ENCODE data around the gene PROSER3. TPM values are rescaled to one million over a fixed set of nuclear protein-coding genes. Genes with fewer than 3 reads are reported as not detected.

The PROSER3 gene
- total and polyA plus RNA-seq, 2 of the 13 experiments (the other 11 are each of a cell fraction or from before 2014, with no cell fraction given), result 5.1 to 5.7 TPM

DNA sequence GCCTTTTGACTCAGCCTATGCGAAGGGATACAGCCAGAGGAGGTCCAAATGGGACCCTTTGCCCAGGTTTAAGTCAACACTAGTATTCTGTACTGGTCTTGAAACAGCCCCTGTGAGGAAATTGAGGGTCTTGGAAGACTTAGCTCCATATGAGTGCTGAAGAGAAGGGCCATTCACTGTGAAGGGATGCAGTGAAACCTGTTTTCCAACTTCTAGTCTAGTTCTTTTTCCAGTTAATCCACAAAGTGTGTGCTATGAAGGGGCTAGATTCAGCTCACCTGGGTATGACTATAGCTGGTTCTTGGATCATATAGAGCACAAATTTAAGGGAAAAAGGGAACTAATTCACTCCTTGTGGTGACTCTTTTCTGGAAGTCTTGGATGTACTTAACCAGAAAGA, 49.6 kb upstream of the PROSER3 start (continued):
- TF ChIP-seq, protein P1, sequence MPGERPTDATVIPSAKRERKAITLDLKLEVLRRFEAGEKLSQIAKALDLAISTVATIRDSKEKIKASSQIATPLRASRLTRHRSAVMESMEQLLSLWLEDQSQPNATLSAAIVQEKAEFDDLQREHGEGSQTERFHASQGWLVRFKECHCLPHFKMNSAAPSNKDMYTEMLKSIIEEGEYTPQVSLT (CRISPR knock-in tag; IDR thresholded peaks at IDR 0.05; ENCODE audit: borderline replicate concordance, low read depth), result no peak
- TF ChIP-seq, protein P2, sequence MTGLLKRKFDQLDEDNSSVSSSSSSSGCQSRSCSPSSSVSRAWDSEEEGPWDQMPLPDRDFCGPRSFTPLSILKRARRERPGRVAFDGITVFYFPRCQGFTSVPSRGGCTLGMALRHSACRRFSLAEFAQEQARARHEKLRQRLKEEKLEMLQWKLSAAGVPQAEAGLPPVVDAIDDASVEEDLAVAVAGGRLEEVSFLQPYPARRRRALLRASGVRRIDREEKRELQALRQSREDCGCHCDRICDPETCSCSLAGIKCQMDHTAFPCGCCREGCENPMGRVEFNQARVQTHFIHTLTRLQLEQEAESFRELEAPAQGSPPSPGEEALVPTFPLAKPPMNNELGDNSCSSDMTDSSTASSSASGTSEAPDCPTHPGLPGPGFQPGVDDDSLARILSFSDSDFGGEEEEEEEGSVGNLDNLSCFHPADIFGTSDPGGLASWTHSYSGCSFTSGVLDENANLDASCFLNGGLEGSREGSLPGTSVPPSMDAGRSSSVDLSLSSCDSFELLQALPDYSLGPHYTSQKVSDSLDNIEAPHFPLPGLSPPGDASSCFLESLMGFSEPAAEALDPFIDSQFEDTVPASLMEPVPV (CRISPR knock-in tag; IDR thresholded peaks at IDR 0.05), result no peak
- TF ChIP-seq KDM1A (CRISPR knock-in tag; IDR thresholded peaks at IDR 0.05), result no peak
- TF ChIP-seq, protein P3, sequence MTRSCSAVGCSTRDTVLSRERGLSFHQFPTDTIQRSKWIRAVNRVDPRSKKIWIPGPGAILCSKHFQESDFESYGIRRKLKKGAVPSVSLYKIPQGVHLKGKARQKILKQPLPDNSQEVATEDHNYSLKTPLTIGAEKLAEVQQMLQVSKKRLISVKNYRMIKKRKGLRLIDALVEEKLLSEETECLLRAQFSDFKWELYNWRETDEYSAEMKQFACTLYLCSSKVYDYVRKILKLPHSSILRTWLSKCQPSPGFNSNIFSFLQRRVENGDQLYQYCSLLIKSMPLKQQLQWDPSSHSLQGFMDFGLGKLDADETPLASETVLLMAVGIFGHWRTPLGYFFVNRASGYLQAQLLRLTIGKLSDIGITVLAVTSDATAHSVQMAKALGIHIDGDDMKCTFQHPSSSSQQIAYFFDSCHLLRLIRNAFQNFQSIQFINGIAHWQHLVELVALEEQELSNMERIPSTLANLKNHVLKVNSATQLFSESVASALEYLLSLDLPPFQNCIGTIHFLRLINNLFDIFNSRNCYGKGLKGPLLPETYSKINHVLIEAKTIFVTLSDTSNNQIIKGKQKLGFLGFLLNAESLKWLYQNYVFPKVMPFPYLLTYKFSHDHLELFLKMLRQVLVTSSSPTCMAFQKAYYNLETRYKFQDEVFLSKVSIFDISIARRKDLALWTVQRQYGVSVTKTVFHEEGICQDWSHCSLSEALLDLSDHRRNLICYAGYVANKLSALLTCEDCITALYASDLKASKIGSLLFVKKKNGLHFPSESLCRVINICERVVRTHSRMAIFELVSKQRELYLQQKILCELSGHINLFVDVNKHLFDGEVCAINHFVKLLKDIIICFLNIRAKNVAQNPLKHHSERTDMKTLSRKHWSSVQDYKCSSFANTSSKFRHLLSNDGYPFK (CRISPR knock-in tag; IDR thresholded peaks at IDR 0.05; ENCODE audit: borderline replicate concordance), result no peak

DNA sequence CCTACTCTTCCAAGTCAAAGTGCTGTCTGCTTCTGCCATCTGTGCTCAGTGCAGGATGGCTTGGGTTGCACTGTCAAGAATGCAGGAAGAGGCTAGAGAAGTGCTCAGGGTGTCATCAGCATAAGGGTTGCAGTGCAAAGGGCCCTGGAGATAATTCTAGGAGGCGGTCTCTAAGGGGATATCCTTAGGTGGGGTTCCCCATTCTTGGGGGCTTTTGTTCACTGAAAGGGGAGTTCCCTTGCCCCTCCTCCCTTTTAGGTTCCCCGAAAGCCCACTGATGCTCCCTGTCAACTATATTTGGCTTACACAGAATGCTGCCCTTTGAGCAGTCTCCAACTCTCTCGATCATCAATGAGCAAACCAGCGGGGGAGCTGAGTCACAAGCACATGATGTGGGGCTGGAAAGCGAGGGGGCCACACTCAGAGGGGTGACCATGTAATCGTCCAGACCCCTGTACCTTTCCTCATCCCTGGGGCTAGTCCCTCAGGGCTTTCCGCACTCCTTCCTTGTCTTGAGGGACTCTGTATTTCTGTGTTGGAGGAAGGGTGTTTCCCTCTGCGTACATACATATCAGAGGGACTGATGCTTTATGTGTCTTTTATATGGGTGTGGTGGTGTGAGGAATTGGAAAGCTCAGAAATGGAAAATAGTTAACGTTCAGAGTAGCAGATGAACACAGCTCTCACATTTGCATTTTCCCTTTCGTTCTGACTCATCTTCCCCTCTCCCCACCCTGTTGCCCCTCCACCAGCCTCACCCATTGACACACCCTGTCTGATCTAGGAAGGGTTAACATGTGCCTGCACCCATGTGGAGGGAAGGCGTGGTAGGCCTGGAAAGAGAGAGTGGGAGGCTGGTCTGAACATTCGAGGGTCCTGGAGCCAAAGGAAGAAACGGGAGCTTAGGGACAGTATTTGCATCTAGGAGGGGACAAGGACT, 46.9 kb upstream of the PROSER3 start:
- ChIA-PET CTCF (ENCODE audit: low intra/inter-chr PET ratio, low total read pairs) (no interaction called here), POLR2A (interaction anchor here (5.0 kb wide), 1 partner anchor 8 kb away, joined by 23 read pairs; no protein-coding TSS in a partner anchor)
- BruUV-seq (replicated peaks), result no TSS peak
- Histone ChIP-seq H3K4me3 (replicated peaks in 1 of 3; ENCODE audit: insufficient read depth in 1 of 3, low read depth in 2 of 3, low read length in 3 of 3) (no peak overlapping the region), H3K9me3 (ENCODE audit: low read length) (no peaks in the 10 kb centered on the region), H3K4me1 (ENCODE audit: insufficient read depth, low read length) (peaks cover 21% of the 10 kb centered on the region), H3K27me3 (ENCODE audit: control insufficient read depth in 1 of 2, insufficient read depth in 2 of 2, low read length in 2 of 2) (no peaks in the 10 kb centered on the region; a peak in 1 of 5 replicates), H3K4me2 (ENCODE audit: low read depth, low read length) (no peak overlapping the region), H2AFZ (ENCODE audit: low read length) (no peak overlapping the region), H4K20me1 (ENCODE audit: insufficient read depth, low read length) (no peaks in the 10 kb centered on the region), H3K79me2 (ENCODE audit: insufficient read depth, low read length) (no peaks in the 10 kb centered on the region), H3K9ac (ENCODE audit: insufficient read depth, low read depth, low read length) (no peak overlapping the region), H3K27ac (ENCODE audit: extremely low read length, insufficient read depth, low read length) (no peak overlapping the region), H3K36me3 (replicated peaks in 1 of 2; ENCODE audit: control insufficient read depth in 1 of 2, insufficient read depth in 2 of 2, low read length in 2 of 2) (no peaks in the 10 kb centered on the region)
- DNase-seq (ENCODE audit: low spot score) (no peak), FAIRE-seq (no peak), ATAC-seq (no peak)
- 43% methylated on average over 12 of the region's 13 CpGs for WGBS (ENCODE audit: low lambda C conversion rate)
- in situ Hi-C loops (cut with HindIII; ENCODE audit: extremely low pct_ligation_motif_present, low pct_unique_long_range_greater_than_20kb), result no loop called here
- intact Hi-C loops (cut with micrococcal nuclease; ENCODE audit: unreplicated experiment), result no loop called here
- TF ChIP-seq FOXP1 (IDR thresholded peaks at IDR 0.05) (no peak), FOXP1 (CRISPR knock-in tag; IDR thresholded peaks at IDR 0.05) (no peak), ZBTB20 (CRISPR knock-in tag; IDR thresholded peaks at IDR 0.05; ENCODE audit: borderline replicate concordance, low read depth) (no peak), RELA (CRISPR knock-in tag; IDR thresholded peaks at IDR 0.05) (no peak), SMAD3 (CRISPR knock-in tag; IDR thresholded peaks at IDR 0.05) (no peak), ZFY (CRISPR knock-in tag; IDR thresholded peaks at IDR 0.05) (no peak)
- TF ChIP-seq, protein P4, sequence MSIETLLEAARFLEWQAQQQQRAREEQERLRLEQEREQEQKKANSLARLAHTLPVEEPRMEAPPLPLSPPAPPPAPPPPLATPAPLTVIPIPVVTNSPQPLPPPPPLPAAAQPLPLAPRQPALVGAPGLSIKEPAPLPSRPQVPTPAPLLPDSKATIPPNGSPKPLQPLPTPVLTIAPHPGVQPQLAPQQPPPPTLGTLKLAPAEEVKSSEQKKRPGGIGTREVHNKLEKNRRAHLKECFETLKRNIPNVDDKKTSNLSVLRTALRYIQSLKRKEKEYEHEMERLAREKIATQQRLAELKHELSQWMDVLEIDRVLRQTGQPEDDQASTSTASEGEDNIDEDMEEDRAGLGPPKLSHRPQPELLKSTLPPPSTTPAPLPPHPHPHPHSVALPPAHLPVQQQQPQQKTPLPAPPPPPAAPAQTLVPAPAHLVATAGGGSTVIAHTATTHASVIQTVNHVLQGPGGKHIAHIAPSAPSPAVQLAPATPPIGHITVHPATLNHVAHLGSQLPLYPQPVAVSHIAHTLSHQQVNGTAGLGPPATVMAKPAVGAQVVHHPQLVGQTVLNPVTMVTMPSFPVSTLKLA (IDR thresholded peaks at IDR 0.05), result no peak
- TF ChIP-seq, protein P5, sequence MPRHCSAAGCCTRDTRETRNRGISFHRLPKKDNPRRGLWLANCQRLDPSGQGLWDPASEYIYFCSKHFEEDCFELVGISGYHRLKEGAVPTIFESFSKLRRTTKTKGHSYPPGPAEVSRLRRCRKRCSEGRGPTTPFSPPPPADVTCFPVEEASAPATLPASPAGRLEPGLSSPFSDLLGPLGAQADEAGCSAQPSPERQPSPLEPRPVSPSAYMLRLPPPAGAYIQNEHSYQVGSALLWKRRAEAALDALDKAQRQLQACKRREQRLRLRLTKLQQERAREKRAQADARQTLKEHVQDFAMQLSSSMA (CRISPR knock-in tag; IDR thresholded peaks at IDR 0.05), result no peak
- TF ChIP-seq, protein P6, sequence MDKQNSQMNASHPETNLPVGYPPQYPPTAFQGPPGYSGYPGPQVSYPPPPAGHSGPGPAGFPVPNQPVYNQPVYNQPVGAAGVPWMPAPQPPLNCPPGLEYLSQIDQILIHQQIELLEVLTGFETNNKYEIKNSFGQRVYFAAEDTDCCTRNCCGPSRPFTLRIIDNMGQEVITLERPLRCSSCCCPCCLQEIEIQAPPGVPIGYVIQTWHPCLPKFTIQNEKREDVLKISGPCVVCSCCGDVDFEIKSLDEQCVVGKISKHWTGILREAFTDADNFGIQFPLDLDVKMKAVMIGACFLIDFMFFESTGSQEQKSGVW (CRISPR knock-in tag; IDR thresholded peaks at IDR 0.05; ENCODE audit: borderline replicate concordance), result no peak

Data from HepG2 (cell line).